HL-60/S4 (cell line): ENCODE results near the gene RPS10.
"Not testable (repeated sequence)": the region's sequence is repeated elsewhere in the genome, so short reads cannot be mapped to it uniquely, and the experiment has no call there.

ENCODE experiments used
- in situ Hi-C: fragments of 300-500 bp; cut with MboI; formaldehyde crosslinking; loops from 2 replicates; pipeline ENCODE4 v1.14.3; 2022; ENCODE audit warnings: low sequenced_read_pairs

The RPS10 gene

GRCh38 chr6:34374508-34374907, 51.4 kb downstream of the RPS10 start:
- in situ Hi-C loops, result no loop called here

- in situ Hi-C loops, result no loop called here
Measured at GRCh38 chr6:34374069-34374468, 51.8 kb downstream of the RPS10 start.

GRCh38 chr6:34373511-34373910, 52.4 kb downstream of the RPS10 start:
- in situ Hi-C loops, result no loop called here

GRCh38 chr6:34371865-34372264, 54.0 kb downstream of the RPS10 start:
- in situ Hi-C loops, result not testable (repeated sequence)

GRCh38 chr6:34370361-34370760, 55.5 kb downstream of the RPS10 start:
- in situ Hi-C loops, result no loop called here

GRCh38 chr6:34369385-34369784, 56.5 kb downstream of the RPS10 start:
- in situ Hi-C loops, result no loop called here
